ENCODE data around the gene UTP18. TPM values are rescaled to one million over a fixed set of nuclear protein-coding genes. Genes with fewer than 3 reads are reported as not detected.
"Not testable (repeated sequence)": the region's sequence is repeated elsewhere in the genome, so short reads cannot be mapped to it uniquely, and the experiment has no call there.

The UTP18 gene
- total RNA-seq, 2 donors from 2014 or later, result 49.3 to 54.1 TPM

- Mint-ChIP-seq H3K4me3 (peak overlapping the region; percentile 21), H3K27me3 (no peaks in the 10 kb centered on the region), H3K4me1 (peaks cover 30% of the 10 kb centered on the region), H3K36me3 (ENCODE audit: low read depth) (no peaks in the 10 kb centered on the region), H3K27ac (no peak overlapping the region)
- ATAC-seq (no peak), DNase-seq (no peak)
- H3K9me3 ChIP-seq (ENCODE audit: control insufficient read depth, low read length, poor library complexity, severe bottlenecking), result no peaks in the 10 kb centered on the region
Observed at GRCh38 chr17:51244041-51244440, 16.3 kb upstream of the UTP18 start.

- Mint-ChIP-seq H3K27ac (no peak overlapping the region), H3K4me1 (peaks cover 20% of the 10 kb centered on the region), H3K4me3 (no peak overlapping the region), H3K27me3 (no peaks in the 10 kb centered on the region), H3K36me3 (ENCODE audit: low read depth) (no peaks in the 10 kb centered on the region)
- DNase-seq (no peak), ATAC-seq (no peak)
- H3K9me3 ChIP-seq (ENCODE audit: control insufficient read depth, low read length, poor library complexity, severe bottlenecking), result no peaks in the 10 kb centered on the region
Observed at GRCh38 chr17:51245535-51245934, 14.8 kb upstream of the UTP18 start.

GRCh38 chr17:51250314-51250840 lies 10.0 kb upstream of the UTP18 start:
- Mint-ChIP-seq H3K36me3 (ENCODE audit: low read depth) (peaks cover 3% of the 10 kb centered on the region), H3K4me3 (no peak overlapping the region), H3K4me1 (peaks cover 17% of the 10 kb centered on the region), H3K27me3 (no peaks in the 10 kb centered on the region), H3K27ac (no peak overlapping the region)
- DNase-seq, result no peak
- no peaks in the 10 kb centered on the region for H3K9me3 ChIP-seq (ENCODE audit: control insufficient read depth, low read length, poor library complexity, severe bottlenecking)
- ATAC-seq, result no peak

GRCh38 chr17:51251010-51251409 lies 9.3 kb upstream of the UTP18 start:
- Mint-ChIP-seq H3K36me3 (ENCODE audit: low read depth) (peaks cover 3% of the 10 kb centered on the region), H3K4me1 (peaks cover 20% of the 10 kb centered on the region), H3K27me3 (no peaks in the 10 kb centered on the region), H3K4me3 (no peak overlapping the region), H3K27ac (no peak overlapping the region)
- ATAC-seq, result no peak
- no peak for DNase-seq
- H3K9me3 ChIP-seq (ENCODE audit: control insufficient read depth, low read length, poor library complexity, severe bottlenecking), result no peaks in the 10 kb centered on the region

GRCh38 chr17:51255673-51256072 lies 4.7 kb upstream of the UTP18 start:
- no peaks in the 10 kb centered on the region for H3K9me3 ChIP-seq (ENCODE audit: control insufficient read depth, low read length, poor library complexity, severe bottlenecking)
- no peak overlapping the region for H3K4me3 Mint-ChIP-seq
- peak overlapping the region; percentile 11 for H3K27ac Mint-ChIP-seq
- peaks cover 35% of the 10 kb centered on the region for H3K4me1 Mint-ChIP-seq
- ATAC-seq (no peak), DNase-seq (no peak)
- no peaks in the 10 kb centered on the region for H3K27me3 Mint-ChIP-seq
- peaks cover 3% of the 10 kb centered on the region for H3K36me3 Mint-ChIP-seq (ENCODE audit: low read depth)

- H3K9me3 ChIP-seq (ENCODE audit: control insufficient read depth, low read length, poor library complexity, severe bottlenecking), result no peaks in the 10 kb centered on the region
- H3K27ac Mint-ChIP-seq, result peak overlapping the region; percentile 11
- H3K4me1 Mint-ChIP-seq, result peaks cover 32% of the 10 kb centered on the region
- H3K36me3 Mint-ChIP-seq (ENCODE audit: low read depth), result peaks cover 3% of the 10 kb centered on the region
- no peaks in the 10 kb centered on the region for H3K27me3 Mint-ChIP-seq
- no peak for DNase-seq
- no peak overlapping the region for H3K4me3 Mint-ChIP-seq
- no peak for ATAC-seq
Observed at GRCh38 chr17:51256101-51256500, 4.2 kb upstream of the UTP18 start.

GRCh38 chr17:51257150-51258081 lies 2.9 kb upstream of the UTP18 start:
- DNase-seq, result no peak
- no peaks in the 10 kb centered on the region for H3K9me3 ChIP-seq (ENCODE audit: control insufficient read depth, low read length, poor library complexity, severe bottlenecking)
- Mint-ChIP-seq H3K27me3 (no peaks in the 10 kb centered on the region), H3K4me1 (peaks cover 43% of the 10 kb centered on the region), H3K4me3 (peak overlapping the region; percentile 71), H3K27ac (peak overlapping the region; percentile 91), H3K36me3 (ENCODE audit: low read depth) (no peaks in the 10 kb centered on the region)
- ATAC-seq, result no peak

- H3K36me3 Mint-ChIP-seq (ENCODE audit: low read depth), result peaks cover 3% of the 10 kb centered on the region
- H3K27ac Mint-ChIP-seq, result peak overlapping the region; percentile 91
- no peak for DNase-seq
- H3K4me3 Mint-ChIP-seq, result peak overlapping the region; percentile 98
- H3K9me3 ChIP-seq (ENCODE audit: control insufficient read depth, low read length, poor library complexity, severe bottlenecking), result no peaks in the 10 kb centered on the region
- H3K4me1 Mint-ChIP-seq, result peaks cover 49% of the 10 kb centered on the region
- ATAC-seq, result no peak
- no peaks in the 10 kb centered on the region for H3K27me3 Mint-ChIP-seq
Observed at GRCh38 chr17:51258756-51259563, 1.4 kb upstream of the UTP18 start.

GRCh38 chr17:51259564-51260236 lies 646 bp upstream of the UTP18 start, which contains the start of gene MBTD1:
Gene MBTD1 (minus strand): TSS chr17:51260049. CDS start chr17:51225161, 34,888 bp downstream.
- Mint-ChIP-seq H3K4me1 (peaks cover 44% of the 10 kb centered on the region), H3K27me3 (no peaks in the 10 kb centered on the region), H3K27ac (peak within 1 kb of the TSS; percentile 91), H3K4me3 (peak within 1 kb of the TSS; percentile 98), H3K36me3 (ENCODE audit: low read depth) (peaks cover 3% of the 10 kb centered on the region)
- H3K9me3 ChIP-seq (ENCODE audit: control insufficient read depth, low read length, poor library complexity, severe bottlenecking), result no peaks in the 10 kb centered on the region
- DNase-seq (peak; percentile 89 to 91 (median 90)), ATAC-seq (peak; percentile 86)

- Mint-ChIP-seq H3K27me3 (no peaks in the 10 kb centered on the region), H3K4me3 (peak overlapping the region; percentile 98), H3K36me3 (ENCODE audit: low read depth) (peaks cover 5% of the 10 kb centered on the region), H3K4me1 (peaks cover 41% of the 10 kb centered on the region), H3K27ac (peak overlapping the region; percentile 91)
- ATAC-seq (no peak), DNase-seq (no peak)
- no peaks in the 10 kb centered on the region for H3K9me3 ChIP-seq (ENCODE audit: control insufficient read depth, low read length, poor library complexity, severe bottlenecking)
Observed at GRCh38 chr17:51261024-51261963, 948 bp downstream of the UTP18 start.

- DNase-seq (no peak), ATAC-seq (no peak)
- no peaks in the 10 kb centered on the region for H3K9me3 ChIP-seq (ENCODE audit: control insufficient read depth, low read length, poor library complexity, severe bottlenecking)
- peaks cover 7% of the 10 kb centered on the region for H3K36me3 Mint-ChIP-seq (ENCODE audit: low read depth)
- H3K4me1 Mint-ChIP-seq, result peaks cover 42% of the 10 kb centered on the region
- peak overlapping the region; percentile 72 for H3K27ac Mint-ChIP-seq
- H3K4me3 Mint-ChIP-seq, result peak overlapping the region; percentile 81
- H3K27me3 Mint-ChIP-seq, result no peaks in the 10 kb centered on the region
Observed at GRCh38 chr17:51263006-51263405, 2.7 kb downstream of the UTP18 start.

- not testable (repeated sequence) for H3K27ac Mint-ChIP-seq; H3K27me3 Mint-ChIP-seq; H3K9me3 ChIP-seq (ENCODE audit: control insufficient read depth, low read length, poor library complexity, severe bottlenecking); H3K36me3 Mint-ChIP-seq (ENCODE audit: low read depth); ATAC-seq; DNase-seq
- peaks cover 38% of the 10 kb centered on the region for H3K4me1 Mint-ChIP-seq
- H3K4me3 Mint-ChIP-seq, result peak overlapping the region; percentile 45
Observed at GRCh38 chr17:51264466-51264865, 4.1 kb downstream of the UTP18 start.

Data from T-helper 17 cell (primary cell).